Femur (tissue), 1 donor: ENCODE data around the gene MISP.
"Not testable (repeated sequence)": the region's sequence is repeated elsewhere in the genome, so short reads cannot be mapped to it uniquely, and the experiment has no call there.

Experiments used
- DNase-seq: peaks from one replicate; pipeline ENCODE4 v3.0.0-alpha.2; 2017

Gene MISP, protein sequence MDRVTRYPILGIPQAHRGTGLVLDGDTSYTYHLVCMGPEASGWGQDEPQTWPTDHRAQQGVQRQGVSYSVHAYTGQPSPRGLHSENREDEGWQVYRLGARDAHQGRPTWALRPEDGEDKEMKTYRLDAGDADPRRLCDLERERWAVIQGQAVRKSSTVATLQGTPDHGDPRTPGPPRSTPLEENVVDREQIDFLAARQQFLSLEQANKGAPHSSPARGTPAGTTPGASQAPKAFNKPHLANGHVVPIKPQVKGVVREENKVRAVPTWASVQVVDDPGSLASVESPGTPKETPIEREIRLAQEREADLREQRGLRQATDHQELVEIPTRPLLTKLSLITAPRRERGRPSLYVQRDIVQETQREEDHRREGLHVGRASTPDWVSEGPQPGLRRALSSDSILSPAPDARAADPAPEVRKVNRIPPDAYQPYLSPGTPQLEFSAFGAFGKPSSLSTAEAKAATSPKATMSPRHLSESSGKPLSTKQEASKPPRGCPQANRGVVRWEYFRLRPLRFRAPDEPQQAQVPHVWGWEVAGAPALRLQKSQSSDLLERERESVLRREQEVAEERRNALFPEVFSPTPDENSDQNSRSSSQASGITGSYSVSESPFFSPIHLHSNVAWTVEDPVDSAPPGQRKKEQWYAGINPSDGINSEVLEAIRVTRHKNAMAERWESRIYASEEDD

DNA sequence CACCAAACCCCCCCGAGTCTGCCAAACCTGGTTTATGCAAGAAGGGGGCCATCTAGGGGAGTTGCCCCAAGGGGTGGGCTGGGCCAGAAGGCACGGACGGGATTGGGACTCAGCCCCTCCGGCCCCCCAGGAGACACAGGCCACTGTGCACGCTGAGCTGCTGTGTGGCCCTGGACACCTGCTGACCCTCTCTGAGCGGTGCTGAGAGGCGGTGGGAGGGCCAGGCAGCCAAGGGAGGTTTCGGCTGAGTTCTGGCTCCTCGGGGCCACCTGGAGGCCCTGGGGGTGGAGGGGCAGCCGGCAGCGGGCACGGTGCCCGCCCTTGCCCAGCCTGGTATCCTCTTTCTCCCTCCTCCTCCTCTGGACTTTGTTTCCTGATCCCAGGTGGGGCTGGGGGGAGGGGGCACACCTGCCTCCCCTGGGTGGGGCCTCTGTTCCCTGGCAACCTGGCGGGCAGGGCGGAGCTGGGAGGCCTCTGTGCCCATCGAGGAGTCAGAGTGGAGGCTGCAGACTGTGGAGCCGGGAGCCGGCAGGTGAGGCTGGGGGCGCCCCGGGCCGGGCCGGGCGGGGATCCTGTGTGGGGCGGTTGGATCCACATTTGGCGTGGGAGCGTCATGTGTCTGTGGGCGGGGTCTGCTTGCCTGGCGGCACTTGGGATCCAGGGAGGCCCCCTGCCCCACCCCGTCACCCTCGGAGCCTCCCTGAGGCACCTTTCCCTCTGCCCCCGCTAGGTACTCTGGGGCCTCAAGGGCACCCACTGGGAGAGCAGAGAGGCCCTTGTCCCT lies at the start of gene MISP:
MISP (plus strand) TSS at position 473 of the 784 bp plus-strand sequence. CDS start 5,835 bp downstream, outside the sequence.
- DNase-seq, result peak; percentile 22

DNA sequence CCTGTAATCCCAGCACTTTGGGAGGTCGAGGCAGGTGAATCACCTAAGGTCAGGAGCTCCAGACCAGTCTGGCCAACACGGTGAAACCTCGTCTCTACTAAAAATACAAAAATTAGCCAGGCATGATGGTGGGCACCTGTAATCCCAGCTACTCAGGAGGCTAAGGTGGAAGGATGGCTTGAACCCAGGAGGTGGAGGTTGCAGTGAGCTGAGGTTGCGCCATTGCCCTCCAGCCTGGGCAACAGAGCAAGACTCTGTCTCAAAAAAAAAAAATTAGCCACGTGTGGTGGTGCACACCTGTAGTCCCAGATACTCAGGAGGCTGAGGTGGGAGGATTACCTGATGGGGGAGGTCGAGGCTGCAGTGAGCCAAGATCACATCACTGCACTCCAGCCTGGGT lies 48.1 kb upstream of the MISP start:
- DNase-seq, result not testable (repeated sequence)

DNA sequence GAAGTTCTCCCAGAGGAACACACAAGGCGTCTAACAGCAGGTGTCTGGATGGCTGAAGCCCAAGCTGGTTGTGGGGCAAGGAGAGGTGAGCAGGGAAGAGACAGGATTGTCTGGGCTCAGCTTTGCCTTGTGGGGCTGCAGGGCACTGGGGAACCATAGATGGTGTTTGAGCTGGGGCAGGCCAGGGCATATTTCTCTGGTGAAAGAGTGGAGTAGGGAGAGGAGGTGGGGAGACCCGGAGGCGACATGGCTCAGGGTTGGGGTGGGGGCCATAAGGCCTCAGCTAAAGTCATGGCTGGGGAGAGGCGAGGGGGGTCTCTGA lies 47.6 kb upstream of the MISP start:
- DNase-seq, result no peak

DNA sequence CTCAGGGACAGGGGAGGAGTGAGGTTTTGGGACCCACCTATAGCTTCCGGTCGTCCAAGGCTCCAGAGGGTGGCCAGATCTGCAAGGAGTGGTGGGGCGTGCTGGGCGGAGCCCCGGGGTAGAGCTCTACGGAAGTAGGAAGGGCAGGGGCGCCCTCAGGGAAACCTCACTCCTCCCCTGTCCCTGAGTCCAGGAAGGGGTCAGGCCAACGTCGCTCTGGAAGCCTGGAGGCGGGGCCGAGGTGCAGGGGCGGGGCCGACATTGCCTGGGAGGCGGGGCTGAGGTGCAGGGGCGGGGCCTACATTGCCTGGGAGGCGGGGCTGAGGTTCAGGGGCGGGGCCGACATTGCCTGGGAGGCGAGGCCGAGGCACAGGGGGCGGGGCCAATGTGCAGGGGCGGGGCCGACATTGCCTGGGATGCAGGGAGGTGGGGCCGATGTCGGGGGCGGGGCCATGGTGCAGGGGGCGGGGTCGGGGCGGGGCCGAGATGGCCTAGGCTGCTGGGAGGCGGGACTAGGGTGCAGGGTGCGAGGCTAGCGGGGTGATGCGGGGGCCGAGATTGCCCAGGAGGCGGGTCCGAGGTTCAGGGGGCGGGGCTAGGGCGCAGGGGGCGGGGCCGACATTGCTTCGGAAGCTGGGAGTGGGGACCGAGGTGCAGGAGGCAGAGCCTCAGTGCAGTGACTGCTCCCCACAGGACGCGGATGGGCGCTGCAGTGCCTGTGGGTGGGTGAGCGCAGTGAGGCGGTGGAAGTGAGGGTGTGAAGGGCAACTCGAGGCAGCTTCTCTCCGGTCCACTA lies 47.1 kb upstream of the MISP start:
- peak; percentile 87 for DNase-seq

DNA sequence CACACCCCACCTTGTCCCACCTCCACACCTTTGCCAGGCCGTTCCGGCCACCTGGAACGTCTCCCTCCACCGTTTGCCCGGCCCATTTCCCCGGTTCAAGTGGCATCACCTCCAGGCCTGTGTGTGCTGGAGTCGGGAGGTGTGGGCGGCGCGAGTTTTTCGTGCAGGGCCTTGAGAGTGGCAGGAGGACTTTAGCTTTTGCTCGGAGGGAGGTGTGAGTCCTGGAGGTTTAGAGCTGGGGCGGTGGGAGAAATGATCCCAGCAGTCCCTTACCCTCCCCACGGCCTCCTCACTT lies 46.5 kb upstream of the MISP start:
- no peak for DNase-seq

DNA sequence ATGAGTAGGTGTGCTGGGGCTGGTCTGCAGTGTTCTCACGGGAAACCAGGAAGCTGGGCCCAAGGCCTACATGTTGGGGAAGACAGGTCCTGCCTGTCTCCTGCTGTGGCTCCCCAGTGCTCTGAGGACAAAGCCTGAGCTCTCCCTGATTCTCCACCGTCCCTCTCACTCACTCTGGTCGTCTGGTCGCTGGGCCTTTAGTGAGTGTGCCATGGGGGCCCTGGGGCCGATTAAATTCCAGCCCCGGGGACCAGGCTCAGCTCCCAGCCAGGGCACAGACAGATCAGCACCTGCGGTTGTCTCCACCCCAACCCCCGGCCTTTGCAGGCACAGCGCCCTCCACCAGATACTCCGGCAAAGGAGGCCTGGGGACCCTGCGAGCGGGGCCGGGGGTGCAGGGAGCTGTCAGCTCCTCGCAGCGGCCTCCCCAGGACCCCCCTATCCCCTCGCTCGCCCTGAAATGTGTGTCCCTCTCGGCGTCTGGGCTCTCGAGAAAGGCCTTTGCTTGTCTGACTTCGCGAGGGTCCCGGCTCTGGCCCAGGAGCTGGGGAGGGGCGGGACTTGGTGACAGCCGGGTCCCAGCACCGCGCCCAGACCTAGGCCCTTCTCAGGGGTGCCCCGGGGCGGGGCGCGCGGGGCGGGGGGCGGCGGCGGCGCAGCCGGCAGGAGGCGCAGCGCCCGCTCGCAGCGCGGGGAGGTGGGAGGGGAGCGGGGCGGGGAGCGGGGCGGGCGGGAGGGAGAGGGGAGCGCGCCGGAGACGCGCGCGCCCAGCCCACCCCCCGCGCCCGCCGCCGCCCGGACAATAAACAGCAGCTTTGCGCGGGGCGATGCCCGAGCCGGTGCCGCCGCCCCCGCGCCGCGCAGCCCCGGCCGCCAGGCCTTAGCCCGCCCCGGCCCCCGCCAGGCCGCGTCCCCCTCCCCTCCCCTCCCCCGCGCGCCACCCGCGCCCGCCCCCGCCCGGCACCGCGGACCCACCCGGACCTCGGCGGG lies 42.5 kb upstream of the MISP start, which contains the start of gene PALM:
PALM (plus strand) TSS at position 782 of the 990 bp plus-strand sequence. CDS start 212 bp downstream, outside the sequence.
- peak; percentile 59 for DNase-seq

DNA sequence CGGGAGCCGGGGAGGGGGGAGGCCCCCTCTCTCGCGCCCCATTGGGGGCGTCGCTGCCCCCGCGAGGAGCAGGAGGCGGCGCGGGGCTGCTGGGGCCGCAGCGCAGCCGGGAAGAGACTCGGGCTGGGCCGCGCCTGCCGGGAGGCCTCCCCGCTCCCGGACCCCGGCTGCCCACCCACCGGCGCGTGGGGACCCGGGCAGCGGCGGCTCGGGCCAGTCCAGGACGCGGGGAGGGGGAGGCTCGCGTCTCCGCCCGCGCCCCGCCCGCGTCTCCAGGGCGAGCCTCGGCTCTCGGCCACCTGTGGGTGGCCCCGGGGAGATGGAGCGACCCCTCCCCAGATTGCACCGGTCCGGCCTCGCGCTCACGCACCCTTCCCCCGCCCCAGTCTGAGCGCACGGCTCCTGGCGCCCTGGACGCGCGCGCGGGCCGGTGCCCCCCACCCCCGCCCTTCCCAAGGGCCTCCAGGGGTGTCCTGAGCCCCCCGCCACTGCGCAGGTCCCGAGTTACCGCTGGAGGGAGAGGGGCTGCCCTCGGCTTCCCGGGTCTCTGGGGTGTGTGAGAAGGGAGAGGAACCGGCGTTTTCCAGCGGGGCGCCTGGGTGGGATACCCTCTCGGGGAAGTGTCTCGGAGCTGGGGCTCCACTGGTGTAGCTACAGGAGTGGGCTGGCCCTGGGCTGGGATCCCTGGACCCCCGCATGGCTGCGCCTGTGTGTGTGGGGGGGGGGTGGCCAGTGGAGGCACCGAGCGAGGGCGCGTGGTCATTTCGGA lies 41.5 kb upstream of the MISP start:
- DNase-seq, result no peak

DNA sequence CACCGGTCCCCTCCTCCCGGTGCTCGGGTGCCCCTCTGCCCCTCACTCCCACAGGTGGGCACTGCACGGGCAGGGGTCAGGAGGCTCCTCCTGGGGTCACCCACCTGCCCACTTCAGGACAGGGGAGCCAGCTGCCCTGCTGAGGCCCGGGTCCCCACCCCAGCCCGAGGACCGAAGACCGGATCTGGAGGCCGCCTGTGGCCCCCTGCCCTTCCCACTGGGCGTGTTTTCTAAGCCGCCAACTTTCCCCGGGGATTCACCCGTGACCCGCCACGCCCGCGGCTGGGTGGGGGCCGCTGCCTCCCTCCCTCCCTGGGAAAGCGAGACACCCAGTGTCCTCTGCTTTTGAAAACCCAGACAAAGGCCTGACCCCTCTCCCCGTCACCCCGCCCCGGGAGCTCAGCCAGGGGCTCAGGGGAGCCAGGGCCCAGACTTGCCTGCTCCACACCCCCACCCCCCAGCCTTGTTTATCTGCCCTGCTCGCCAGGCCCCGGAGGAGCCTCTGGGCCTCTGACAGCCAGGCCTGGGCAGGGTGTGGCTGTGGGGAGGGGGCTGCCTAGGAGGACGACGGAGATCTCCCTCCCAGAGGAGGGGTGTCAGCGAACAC lies 40.8 kb upstream of the MISP start:
- peak; percentile 45 for DNase-seq

DNA sequence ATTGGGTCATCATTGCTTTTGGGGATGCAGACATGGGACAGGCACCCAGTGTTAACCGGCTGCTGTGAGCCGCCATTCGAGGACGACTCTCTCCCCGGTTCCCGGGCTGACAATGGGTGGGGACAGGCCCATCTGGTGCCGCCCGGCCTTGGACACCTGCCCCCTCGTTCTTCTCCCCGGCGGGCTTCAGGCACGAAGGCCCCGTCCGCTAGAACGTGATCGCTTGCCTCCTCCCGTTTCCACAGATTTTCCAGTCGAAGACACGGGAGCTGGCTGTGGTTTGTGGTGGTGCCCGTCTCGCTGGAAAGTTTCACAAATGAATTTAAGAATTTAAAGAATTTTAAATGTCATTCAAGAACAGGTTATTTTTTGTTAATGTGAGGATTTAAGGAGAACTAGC lies 40.1 kb upstream of the MISP start:
- DNase-seq, result peak; percentile 65

DNA sequence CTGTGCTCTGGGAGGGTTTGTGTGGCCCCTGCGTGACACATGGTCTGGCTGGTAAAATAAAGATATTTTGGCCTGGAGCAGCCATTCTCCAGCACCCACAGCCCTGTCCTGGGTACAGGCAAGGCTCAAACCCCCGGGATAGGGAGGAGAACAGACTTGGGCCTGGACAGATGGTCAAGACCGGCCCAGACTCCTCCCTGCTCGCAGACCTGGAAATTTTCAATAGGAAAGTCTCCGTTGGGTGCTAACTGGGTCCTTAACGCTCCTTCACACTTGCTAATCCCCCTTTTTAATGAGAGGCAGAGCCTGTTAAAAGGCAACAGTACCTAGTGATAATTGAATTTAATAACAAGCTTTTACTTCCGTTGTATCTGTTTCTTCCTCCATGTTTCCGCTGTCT lies 39.7 kb upstream of the MISP start:
- DNase-seq, result no peak

DNA sequence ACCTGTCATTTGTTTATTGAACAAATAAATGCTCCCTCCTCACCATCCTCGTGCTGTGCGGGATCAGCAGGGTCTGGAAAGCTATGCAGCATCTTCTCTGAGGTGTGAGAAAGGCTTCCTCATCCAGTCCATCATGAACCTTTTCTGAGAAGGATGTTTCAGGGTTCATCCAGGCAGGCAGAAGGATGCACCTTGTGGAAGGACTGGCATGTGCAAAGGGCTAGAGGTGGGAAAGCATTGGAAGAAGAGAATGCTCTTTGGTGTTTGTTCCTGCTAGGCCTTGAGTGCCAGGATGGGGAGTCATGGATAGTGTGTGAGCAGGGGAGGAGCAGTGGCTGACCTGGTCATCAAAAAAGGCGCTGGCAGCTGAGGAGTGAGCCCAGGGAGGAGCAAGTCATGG lies 35.6 kb upstream of the MISP start:
- no peak for DNase-seq

DNA sequence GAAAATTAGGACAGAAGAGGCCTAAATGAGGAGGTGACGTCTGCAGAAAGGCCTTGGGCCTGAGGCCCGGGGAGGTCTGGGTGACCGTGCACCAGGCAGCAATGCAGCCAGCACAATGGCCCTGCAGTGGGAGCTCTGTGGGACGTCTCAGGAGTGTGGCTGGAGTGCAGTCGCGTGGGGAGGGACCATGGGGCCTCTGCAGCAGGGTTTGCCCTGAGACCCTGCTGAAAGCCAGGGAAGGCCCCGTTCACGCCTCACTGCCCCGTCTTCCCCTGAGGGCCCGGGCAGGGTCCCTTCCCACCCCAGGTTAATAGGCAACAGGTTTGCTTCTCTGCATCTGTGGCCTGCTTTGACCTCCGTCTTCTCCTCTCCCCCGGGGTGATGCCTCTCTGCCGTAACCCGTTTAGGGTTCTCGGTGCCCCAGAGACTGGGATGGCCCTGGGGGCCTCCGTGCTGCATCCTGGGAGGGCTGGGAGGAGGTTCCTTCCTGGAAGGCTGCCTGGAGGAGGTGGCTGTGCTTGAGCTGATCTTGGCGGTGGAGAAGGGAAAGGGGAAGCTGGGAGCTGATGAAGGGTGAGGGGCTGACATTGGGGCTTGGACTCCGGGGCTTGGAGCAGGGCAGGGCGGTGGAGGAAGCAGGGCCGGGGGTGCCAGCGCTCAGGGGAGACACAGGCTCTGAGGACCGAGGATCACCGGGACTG lies 32.5 kb upstream of the MISP start:
- no peak for DNase-seq

DNA sequence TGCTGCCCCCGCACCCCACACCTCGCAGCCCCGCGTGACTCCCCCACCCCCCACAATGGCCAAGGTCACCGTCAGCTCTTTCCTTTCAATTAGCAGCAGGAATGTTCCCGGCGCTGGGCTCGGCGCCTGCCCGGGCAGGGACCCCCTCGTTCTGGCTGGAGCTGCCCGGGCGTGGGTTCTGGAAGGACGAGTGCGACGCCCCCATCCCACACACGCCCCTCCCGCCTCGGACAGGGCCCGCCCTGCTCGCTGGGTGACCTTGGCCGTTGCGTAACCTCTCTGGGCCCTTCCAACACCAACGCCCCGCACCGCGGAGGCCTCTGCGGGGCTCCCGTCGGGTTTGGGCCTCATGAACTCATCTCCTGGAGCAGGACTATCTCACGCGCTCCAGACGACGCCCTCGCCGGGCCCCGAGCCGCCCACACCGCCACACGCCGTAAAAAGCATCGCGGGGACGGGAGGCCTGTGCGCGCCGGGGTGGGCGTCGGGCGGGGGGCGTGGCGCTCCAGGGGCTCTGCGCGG lies 31.9 kb upstream of the MISP start:
- peak; percentile 86 for DNase-seq

DNA sequence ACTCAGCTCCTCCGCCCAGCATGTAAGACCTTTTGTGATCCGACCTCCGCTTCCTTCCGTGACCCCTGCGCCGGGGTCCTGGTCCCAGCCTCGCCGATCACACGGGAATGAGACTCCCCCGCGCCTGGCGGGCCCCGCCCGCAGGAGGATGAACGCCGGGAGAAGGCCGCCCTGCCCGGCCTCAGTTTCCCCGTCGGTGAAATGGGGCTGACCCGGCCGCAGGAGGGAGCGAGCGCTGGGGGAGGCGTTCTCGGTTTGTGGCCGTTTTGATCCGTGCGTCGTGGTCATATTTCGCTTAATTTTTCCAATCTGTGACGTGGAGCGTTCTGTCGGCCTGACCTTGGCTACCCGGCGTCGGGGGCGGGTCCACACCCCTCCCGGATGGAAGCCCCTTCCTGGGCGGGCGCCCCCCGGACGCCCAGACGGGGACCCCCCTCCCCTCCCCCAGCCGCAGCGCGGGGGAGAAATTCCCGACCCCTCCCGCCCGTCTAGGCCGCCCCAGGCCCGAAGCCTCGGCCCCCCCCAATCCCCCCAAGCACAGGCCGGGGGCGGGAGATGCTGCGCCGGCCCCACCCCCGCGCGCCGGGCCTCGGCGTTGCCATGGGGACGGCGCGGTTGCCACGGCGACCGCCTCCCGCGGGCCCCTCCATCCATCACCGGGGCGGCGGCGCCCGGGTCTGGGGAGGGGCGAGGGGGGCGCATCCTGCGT lies 31.1 kb upstream of the MISP start:
- peak; percentile 76 for DNase-seq

DNA sequence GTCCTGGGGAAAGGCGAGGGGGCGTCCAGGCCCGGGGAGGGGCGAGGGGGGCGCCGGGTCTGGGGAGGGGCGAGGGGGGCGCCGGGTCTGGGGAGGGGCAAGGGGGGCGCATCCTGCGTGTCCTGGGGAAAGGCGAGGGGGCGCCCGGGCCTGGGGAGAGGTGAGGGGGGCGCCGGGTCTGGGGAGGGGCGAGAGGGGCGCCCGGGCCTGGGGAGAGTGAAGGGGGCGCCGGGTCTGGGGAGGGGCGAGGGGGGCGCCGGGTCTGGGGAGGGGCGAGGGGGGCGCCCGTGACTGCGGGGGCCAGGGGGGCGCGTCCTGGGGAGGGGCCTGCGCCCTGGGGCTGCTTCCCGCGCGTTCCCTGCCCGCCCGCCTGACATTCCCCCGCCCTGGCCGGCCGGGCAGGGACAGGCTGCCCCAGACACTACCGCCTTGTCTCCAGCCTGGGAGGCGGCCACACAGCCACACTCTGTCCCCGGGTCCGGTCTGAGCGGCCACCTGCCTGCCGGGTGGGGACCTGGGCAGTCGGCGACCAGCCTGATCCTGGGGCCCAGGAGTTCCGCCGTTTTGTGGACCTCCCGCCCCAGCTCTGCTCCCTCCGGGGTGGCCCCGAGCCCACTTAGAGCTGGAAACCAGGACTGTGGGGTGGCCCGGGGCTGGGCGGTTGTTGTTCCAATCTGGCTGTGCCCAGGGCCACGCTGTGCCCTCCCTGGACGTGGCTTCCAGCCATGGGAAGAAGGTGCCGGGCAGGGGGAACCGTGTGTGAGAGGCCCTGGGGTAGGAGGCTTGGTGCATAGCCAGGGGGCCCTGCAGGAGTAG lies 30.4 kb upstream of the MISP start:
- DNase-seq, result peak; percentile 55

DNA sequence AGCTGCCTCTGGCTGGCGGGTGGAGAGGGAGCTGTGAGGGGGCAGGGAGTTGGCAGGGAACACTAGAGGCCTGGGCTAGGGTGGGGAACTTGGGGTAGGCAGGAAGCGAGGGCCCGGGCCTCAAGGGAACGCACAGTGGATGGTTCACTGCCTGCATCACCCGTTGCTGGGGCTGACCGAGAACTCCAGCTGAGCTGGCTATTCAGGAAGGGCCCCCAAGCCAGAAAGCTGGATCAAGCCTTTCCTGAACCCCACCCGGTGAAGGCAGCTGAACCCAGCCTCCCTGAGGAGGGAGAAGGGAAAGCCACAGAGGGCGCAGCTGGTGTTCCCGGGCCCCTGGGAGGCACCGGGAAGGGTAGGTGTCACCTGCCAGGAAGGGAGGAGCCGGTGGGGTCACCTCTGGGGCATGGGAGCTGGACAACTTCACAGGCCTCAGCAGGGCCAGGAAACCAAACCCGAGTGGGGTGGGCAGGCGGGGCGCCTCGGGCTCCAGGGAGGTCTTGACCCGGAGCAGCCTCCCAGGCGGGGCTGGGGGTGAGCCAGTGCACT lies 28.3 kb upstream of the MISP start:
- no peak for DNase-seq

DNA sequence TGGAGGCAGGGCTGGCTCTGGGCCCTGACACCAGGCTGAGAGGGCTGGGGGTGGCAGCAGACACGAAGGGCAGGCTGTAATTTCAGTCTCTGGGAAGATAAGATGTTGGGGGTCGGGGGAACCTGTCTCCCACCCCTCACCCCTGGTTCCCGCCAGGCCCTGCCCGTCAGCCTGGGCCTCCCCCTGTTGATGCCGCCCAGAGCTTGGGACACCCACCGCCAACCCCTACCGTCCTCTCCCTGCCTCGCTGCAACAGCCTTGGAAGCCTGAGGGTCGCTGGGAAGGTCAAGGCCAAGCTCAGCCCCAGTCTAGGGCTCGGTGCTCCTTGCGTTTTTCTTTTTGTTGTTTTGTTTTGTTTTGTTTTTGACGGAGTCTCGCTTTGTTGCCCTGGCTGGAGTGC lies 27.7 kb upstream of the MISP start:
- no peak for DNase-seq

DNA sequence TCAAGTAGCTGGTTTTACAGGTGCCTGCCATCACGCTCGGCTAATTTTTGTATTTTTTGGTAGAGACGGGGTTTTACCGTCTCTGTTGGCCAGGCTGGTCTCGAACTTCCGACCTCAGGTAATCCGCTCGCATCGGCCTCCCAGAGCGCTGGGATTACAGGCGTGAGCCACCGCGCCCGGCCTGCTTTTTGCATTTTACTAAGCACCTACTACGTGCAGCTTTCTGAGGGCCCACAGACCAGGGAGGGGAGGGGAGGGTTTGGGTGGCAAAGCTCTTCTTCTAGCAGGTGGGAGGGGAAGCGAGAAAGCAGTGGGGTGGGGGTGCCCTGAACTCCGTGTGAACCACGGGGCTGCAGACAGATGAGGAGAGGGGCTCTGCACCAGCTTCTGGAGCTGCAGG lies 27.2 kb upstream of the MISP start:
- DNase-seq, result no peak
